Stomach (tissue), 4 donors: ENCODE measurements around the gene UBAP1.

Experiments used
- CTCF ChIP-seq, 7 experiments: fragments of 450-650 bp in 4 of 7; fragments of 200-600 bp in 3 of 7; sonication (generic) in 3 of 7; IDR thresholded peaks; one replicate each; pipeline ENCODE4 v1.5.1; 2016 to 2019; ENCODE audit warnings: antibody characterized with exemption in 7 of 7, control low read depth in 2 of 7, mild to moderate bottlenecking in 1 of 7
- EP300 ChIP-seq: sonication (generic); formaldehyde crosslinking; IDR thresholded peaks from one replicate; pipeline ENCODE4 v1.6.1; 2017; ENCODE audit warnings: antibody characterized with exemption

- TF ChIP-seq CTCF (IDR thresholded peaks at IDR 0.05), result no peak
- no peak for TF ChIP-seq EP300
Observed at GRCh38 chr9:34232201-34232600, 53.4 kb downstream of the UBAP1 start.
